T-helper 9 cell (primary cell): Measurements from ENCODE around the gene MAPK11.

ENCODE experiments used
- DNase-seq: peaks from one replicate; pipeline ENCODE4 v3.0.0-alpha.2; 2020

MAPK11 gene

DNA sequence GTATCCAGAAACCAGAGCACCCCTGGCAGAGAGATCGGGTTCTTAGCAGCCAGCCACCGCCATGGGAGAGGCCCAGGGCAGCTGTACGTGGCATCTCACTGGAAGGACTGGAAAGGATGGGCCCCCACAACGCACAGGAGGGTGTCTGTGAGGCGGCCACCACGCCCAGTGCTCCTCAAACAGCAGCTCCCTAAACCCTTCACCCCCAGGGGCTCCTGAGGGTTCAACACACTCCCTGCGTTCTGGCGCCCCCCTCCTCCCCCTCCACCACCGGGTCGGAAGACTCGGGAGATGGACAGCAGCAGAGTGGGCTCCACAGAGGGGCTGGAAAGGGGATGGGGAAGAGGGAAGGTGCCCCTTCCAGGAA lies 9.8 kb downstream of the MAPK11 start:
- no peak for DNase-seq

- DNase-seq, result no peak
Observed at GRCh38 chr22:50259302-50259701, 10.9 kb downstream of the MAPK11 start.

- no peak for DNase-seq
Observed at GRCh38 chr22:50258361-50259292, 11.6 kb downstream of the MAPK11 start.

- DNase-seq, result no peak
Observed at GRCh38 chr22:50257451-50258360, 12.5 kb downstream of the MAPK11 start.

DNA sequence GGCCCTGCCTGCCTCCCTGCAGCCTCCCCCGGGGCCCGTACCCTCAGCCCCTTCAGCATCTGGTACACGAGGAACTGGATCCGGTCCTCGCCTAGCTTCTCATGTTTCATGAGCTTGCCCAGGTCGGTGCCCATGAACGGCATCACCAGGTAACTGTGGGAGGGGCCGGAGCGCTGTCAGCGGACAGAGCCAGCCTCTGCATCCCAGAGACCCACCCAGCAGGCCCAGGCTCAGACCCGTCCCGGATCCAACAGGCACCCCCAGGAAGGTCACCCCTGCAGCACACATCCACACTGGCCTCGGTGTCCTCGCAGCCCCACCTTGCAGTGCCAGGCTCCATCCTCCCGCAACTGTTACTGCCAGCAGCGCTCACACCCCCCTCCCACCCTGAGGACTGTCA lies 13.1 kb downstream of the MAPK11 start:
- DNase-seq, result no peak

GRCh38 chr22:50256258-50256862 lies 13.8 kb downstream of the MAPK11 start:
- no peak for DNase-seq

GRCh38 chr22:50255607-50256006 lies 14.6 kb downstream of the MAPK11 start:
- no peak for DNase-seq

DNA sequence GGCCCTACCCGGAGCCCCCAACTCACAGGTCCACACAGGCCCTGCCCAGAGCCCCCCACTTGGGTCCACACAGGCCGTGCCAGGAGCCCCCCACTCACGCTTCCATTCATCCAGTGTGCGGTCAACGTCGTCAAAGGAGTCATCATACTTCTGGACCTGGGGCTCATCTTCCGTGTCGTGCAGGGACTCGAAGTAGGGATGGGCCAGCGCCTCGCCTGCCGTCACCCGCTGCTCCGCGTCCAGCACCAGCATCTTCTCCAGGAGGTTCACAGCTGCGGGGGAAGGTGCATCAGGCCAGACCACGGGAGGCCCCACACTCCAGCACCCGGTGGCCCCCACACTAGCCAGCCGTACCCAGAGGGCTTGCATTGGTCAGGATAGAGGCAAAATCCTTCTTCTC lies 15.1 kb downstream of the MAPK11 start:
- DNase-seq, result no peak

DNA sequence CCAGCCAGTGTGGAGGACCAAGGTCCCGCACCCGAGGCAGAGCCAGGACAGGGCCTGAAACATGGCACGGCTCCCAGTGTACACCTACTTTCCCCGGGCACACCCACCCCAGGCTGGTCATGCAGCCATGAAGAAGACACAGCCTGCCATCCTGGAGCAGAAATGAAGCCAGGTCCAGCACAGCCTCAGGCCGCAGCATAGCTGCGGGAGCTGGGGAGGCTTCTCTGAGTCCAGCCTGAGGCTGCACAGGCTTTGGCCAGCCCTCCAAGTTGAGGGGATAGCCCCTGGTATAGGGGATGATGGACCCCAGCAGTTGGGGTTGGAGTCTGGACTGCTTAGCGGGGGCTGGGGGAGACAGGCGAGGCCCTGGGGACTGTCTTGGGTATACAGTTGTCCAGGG lies 16.2 kb downstream of the MAPK11 start:
- no peak for DNase-seq

- no peak for DNase-seq
Observed at GRCh38 chr22:50253046-50253915, 16.9 kb downstream of the MAPK11 start.

DNA sequence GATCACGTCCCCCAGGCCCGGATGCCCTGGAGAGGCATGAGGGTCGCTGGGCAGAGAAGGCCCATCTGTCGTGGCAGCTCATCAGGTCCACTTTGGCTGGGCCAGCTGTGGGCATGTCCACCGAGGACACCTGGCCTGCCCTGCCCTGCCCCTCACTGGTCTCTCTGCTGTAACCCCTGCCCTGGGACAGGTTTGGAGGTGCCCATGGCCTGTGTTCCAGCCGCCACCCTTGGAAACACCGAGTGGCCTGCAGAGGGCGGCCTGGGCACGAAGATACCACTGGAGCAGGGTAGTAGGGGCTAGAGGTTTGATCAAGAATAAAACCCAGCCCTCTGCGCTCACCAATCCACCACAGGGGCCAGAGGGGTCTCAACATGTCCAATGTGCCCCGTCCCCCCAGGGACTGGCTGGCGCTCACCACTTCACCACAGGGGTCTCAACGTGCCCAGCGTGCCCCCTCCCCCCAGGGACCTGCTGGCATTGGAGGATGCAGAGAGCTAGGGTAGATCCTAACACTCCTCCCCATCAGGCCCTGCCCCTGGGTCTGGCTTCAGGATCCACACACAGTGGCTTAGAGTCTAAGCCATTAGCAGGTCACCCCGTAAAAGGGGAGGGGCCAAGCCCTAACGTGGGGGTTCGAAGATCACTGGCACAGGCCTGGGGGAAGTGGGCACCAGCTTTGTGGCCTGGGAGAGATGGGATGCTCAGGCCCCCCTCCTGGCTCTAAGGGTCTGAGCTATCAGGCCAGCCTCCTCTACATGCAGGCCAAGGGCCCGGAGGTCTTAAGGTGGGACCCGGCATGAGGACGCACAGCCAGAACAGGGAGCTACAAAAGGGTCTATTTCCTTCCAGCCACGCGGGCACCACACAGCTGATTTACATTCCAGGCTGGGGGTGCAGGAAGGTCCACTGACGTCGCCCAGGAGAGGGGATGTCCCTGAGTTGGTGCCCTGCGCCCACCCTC lies 17.8 kb downstream of the MAPK11 start:
- DNase-seq, result peak; percentile 57

DNA sequence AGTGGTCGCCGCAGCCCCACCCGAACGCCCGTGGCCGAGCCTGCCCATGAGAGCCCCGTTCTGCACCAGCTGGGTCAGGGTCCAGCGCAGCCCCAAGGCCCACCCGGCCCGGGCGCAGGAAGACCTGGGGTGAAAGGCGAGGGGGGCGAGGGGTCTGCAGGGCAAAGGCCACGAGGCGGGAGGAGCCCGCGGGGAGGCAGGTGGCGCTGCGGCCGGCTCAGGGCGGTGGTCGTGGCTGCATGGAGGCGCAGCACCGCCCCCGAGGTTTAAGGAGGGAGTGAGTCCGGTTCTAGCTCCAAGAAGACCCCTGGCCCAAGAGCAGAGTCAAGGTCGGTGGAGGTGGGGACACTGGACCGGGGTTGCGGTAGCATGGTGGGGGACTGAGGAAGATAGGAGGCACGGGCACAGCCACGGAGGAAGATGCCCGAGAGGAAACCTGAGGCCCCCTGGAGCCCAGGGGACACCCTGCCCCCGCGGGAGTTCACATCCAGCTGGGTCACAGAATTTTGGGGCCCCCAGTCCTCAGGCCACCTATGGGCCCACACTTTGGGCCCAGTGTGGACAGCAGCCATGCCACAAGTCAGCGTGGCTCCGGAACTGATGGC lies 18.6 kb downstream of the MAPK11 start:
- no peak for DNase-seq

- DNase-seq, result peak; percentile 64
Observed at GRCh38 chr22:50250555-50251476, 19.4 kb downstream of the MAPK11 start, which contains the start of gene HDAC10. HDAC10 (minus strand) TSS chr22:50251265; CDS start chr22:50251032, 233 bp downstream.

DNA sequence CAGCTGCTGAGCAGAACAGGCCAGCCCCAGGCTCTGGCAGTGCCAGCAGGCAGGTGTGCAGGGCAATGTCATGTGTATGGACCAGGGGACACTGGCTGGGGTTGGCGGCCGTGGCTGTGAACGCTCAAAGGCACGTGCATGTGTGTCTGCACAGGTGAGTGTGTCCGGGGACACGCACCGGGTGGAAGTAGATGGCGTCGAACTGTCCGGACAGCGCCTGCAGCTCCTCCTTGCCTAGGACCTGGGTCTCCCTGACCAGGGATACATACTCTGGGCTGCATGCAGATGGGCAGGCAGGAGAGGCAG lies 20.0 kb downstream of the MAPK11 start:
- no peak for DNase-seq

GRCh38 chr22:50249341-50250248 lies 20.6 kb downstream of the MAPK11 start:
- DNase-seq, result no peak

- no peak for DNase-seq
Observed at GRCh38 chr22:50248196-50249081, 21.7 kb downstream of the MAPK11 start.

- DNase-seq, result peak; percentile 57
Observed at GRCh38 chr22:50247748-50248147, 22.4 kb downstream of the MAPK11 start.
